GM12865 (cell line): Measurements from ENCODE around the gene DPYD.

Experiments
- DNase-seq: peaks from one replicate; pipeline ENCODE4 v3.0.0; 2010; ENCODE audit warnings: low read depth
- H3K4me3 ChIP-seq: 2 replicates; pipeline ENCODE4 v1.5.1; 2011; ENCODE audit warnings: mild to moderate bottlenecking, low read depth, low read length, control low read depth
- CTCF ChIP-seq: IDR thresholded peaks from 2 replicates; pipeline ENCODE4 v1.5.1; 2011; ENCODE audit warnings: low read length, control low read depth, low read depth, inconsistent platforms; ENCODE audit not compliant: insufficient read depth; ENCODE audit errors: missing control alignments

The DPYD gene

GRCh38 chr1:97078872-97079271 is 842.0 kb downstream of the DPYD start:
- H3K4me3 ChIP-seq, result no peak overlapping the region
- no peak for DNase-seq
- TF ChIP-seq CTCF, result no peak

- no peak for TF ChIP-seq CTCF
- no peak for DNase-seq
- H3K4me3 ChIP-seq, result no peak overlapping the region
Observed at GRCh38 chr1:97077221-97077620, 843.6 kb downstream of the DPYD start.

GRCh38 chr1:97074771-97075170 is 846.1 kb downstream of the DPYD start:
- H3K4me3 ChIP-seq, result no peak overlapping the region
- DNase-seq, result no peak
- no peak for TF ChIP-seq CTCF

GRCh38 chr1:97073936-97074335 is 846.9 kb downstream of the DPYD start:
- H3K4me3 ChIP-seq, result no peak overlapping the region
- no peak for DNase-seq
- no peak for TF ChIP-seq CTCF

GRCh38 chr1:97073169-97073568 is 847.7 kb downstream of the DPYD start:
- DNase-seq, result no peak

GRCh38 chr1:97071173-97071572 is 849.7 kb downstream of the DPYD start:
- DNase-seq, result no peak
- no peak overlapping the region for H3K4me3 ChIP-seq
- no peak for TF ChIP-seq CTCF

More at GRCh38 chr1:97073169-97073568, 847.7 kb downstream of the DPYD start:
- no peak for TF ChIP-seq CTCF
- no peak overlapping the region for H3K4me3 ChIP-seq

- no peak for TF ChIP-seq CTCF
- no peak overlapping the region for H3K4me3 ChIP-seq
- DNase-seq, result no peak
Observed at GRCh38 chr1:97070376-97070775, 850.5 kb downstream of the DPYD start.
